Spinal cord (tissue), 10 donors: ENCODE results near the gene WDR4. TPM values are rescaled to one million over a fixed set of nuclear protein-coding genes. Genes with fewer than 3 reads are reported as not detected.

Source experiments
- DNase-seq, 6 donors: peaks; one replicate each; pipeline versions ENCODE4 v3.0.0 to v3.0.0-alpha.2; 2013 to 2015; ENCODE audit warnings: low spot score in 6 of 6, low read depth in 4 of 6
- H3K27ac ChIP-seq: one replicate; pipeline ENCODE4 v1.5.1; 2013; ENCODE audit warnings: low read depth, low read length, control low read depth
- H3K27me3 ChIP-seq: one replicate; pipeline ENCODE4 v1.6.1; 2013; ENCODE audit warnings: low read length; ENCODE audit not compliant: control insufficient read depth, insufficient read depth
- H3K36me3 ChIP-seq: one replicate; pipeline ENCODE4 v1.6.1; 2013; ENCODE audit warnings: low read length; ENCODE audit not compliant: control insufficient read depth, insufficient read depth
- H3K4me1 ChIP-seq: one replicate; pipeline ENCODE4 v1.6.1; 2013; ENCODE audit warnings: low read length; ENCODE audit not compliant: control insufficient read depth, insufficient read depth
- H3K4me3 ChIP-seq: one replicate; pipeline ENCODE4 v1.5.1; 2013; ENCODE audit warnings: low read depth, low read length, control low read depth
- H3K9me3 ChIP-seq: one replicate; pipeline ENCODE4 v1.6.1; 2013; ENCODE audit warnings: low read length; ENCODE audit not compliant: control insufficient read depth, insufficient read depth
- WGBS: methylation state at CpG from one replicate; pipeline ENCODE4 v1.1.5; 2013; ENCODE audit warnings: missing lambda C conversion rate; ENCODE audit not compliant: insufficient coverage; 5-methylcytosine and 5-hydroxymethylcytosine counted together
- polyA plus RNA-seq, 2 donors: library from polyadenylated mRNA; unstranded; fragments of 120-200 nt; gene quantifications; one replicate each; pipeline ENCODE4 v1.2.1, GENCODE V29; 2013; ENCODE audit not compliant: insufficient read length in 2 of 2
- total RNA-seq, 2 donors: library from RNA; depleted of rRNA in 1 of 2; stranded (reverse); fragments of 120-200 nt in 1 of 2; fragments of >200 nt in 1 of 2; gene quantifications; one replicate each; pipeline versions ENCODE4 v1.2.3 to v1.2.4, GENCODE V29; 2013 to 2014
- donor health status: healthy.

The WDR4 gene
- total and polyA plus RNA-seq, 4 donors, result 7.7 to 16.3 (median 10.0) TPM

GRCh38 chr21:42855171-42855936 lies 24.0 kb downstream of the WDR4 start:
- Histone ChIP-seq H3K4me1 (peaks cover 2% of the 10 kb centered on the region), H3K4me3 (no peak overlapping the region), H3K27me3 (no peaks in the 10 kb centered on the region), H3K36me3 (peaks cover 98% of the 10 kb centered on the region), H3K9me3 (no peaks in the 10 kb centered on the region), H3K27ac (no peak overlapping the region)
- 93% methylated on average over 19 of the region's 19 CpGs for WGBS
- DNase-seq, result no peak

DNA sequence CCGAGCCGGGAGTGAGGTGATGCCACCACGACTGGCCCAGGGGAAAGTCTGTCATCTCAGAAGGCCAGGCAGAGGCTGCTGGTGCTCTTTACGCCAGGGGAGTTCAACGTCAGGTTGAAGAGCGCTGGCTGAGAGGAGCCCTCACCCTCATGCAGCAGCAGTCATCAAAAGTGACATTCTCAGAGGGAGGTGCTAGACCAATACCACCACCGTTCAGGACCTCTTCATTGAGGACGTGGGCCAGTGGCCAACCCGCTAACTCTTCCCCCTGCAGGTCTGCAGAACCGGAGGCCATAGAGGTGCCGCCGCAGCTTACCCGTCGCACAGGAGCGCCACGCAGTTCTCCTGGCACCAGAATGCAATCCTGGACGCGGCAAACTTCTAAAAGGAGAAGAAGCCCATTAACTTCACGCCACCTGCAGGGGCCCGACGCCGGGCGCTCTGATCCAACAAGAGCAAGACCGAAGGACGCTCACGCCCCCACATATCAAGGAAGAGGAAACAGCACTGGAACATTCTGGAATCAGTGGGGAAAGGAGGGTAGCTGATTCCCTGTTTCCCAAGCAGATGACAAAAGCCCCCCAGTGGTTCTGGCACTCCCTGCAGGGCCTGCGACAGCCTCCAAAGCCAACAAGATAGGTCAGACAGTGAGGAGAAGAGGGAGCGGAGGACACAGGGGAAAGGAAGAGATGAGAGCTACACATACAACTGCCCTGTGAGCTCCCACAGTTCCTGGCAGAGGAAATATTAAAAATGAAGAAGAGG lies 24.9 kb downstream of the WDR4 start:
- 95% methylated on average over 26 of the region's 28 CpGs for WGBS
- H3K27me3 ChIP-seq, result no peaks in the 10 kb centered on the region
- no peak overlapping the region for H3K27ac ChIP-seq
- H3K4me3 ChIP-seq, result no peak overlapping the region
- H3K36me3 ChIP-seq, result peaks cover 98% of the 10 kb centered on the region
- no peaks in the 10 kb centered on the region for H3K4me1 ChIP-seq
- no peak for DNase-seq
- H3K9me3 ChIP-seq, result no peaks in the 10 kb centered on the region

GRCh38 chr21:42853621-42854020 lies 25.7 kb downstream of the WDR4 start:
- Histone ChIP-seq H3K9me3 (no peaks in the 10 kb centered on the region), H3K36me3 (peaks cover 98% of the 10 kb centered on the region)
- 94% methylated on average over 20 of the region's 20 CpGs for WGBS

GRCh38 chr21:42852925-42853570 lies 26.3 kb downstream of the WDR4 start:
- no peak overlapping the region for H3K27ac ChIP-seq
- 96% methylated on average over 18 of the region's 20 CpGs for WGBS
- no peaks in the 10 kb centered on the region for H3K27me3 ChIP-seq
- no peak for DNase-seq
- H3K4me1 ChIP-seq, result no peaks in the 10 kb centered on the region
- H3K9me3 ChIP-seq, result no peaks in the 10 kb centered on the region
- H3K4me3 ChIP-seq, result no peak overlapping the region
- H3K36me3 ChIP-seq, result peaks cover 98% of the 10 kb centered on the region

More at GRCh38 chr21:42853621-42854020, 25.7 kb downstream of the WDR4 start:
- Histone ChIP-seq H3K4me3 (no peak overlapping the region), H3K4me1 (no peaks in the 10 kb centered on the region), H3K27me3 (no peaks in the 10 kb centered on the region), H3K27ac (no peak overlapping the region)
- DNase-seq, result no peak

DNA sequence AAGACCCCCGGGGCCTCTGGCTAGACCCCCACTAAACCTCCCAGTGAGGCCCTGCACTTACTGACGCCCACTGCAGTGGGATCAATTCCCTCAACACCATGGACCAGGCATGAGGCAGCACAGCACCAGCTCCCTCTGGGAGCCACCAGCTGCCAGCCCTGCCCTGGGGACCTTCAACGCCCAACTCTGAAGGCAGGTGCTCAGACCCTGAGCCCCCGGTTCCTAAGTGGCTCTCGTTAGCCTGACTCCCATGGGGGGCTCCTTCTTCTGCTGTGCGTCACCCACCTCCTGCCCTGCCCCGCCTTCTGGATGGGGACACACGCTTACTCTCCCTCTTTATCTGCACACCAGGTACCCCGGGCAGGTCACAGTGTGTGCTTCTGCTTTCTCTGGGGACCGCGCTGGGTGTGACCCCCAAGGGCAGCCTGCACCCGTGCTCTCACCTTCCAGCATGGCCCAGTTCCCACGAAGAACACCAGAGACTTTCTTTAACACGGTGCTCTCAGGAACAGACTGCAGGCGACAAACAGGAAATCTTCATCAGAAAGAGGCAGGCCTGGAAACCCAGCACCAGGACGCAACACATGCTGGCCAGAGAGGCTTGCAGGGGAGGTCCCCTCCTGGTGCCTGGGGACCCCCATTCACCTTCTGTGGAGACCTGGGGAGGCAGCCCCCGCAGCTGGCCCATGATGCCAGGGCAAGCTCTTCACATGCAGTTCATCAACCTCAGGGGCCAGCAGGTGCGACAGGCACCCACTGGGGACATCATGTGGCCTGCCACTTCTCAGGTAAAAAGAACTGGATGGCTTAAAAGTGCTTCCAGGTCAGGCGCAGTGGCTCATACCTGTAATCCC lies 27.3 kb downstream of the WDR4 start:
- no peak overlapping the region for H3K4me3 ChIP-seq
- H3K9me3 ChIP-seq, result no peaks in the 10 kb centered on the region
- H3K27me3 ChIP-seq, result no peaks in the 10 kb centered on the region
- DNase-seq, result no peak
- WGBS, result 94% methylated on average over 18 of the region's 19 CpGs
- no peak overlapping the region for H3K27ac ChIP-seq
- H3K4me1 ChIP-seq, result no peaks in the 10 kb centered on the region
- peaks cover 100% of the 10 kb centered on the region for H3K36me3 ChIP-seq

DNA sequence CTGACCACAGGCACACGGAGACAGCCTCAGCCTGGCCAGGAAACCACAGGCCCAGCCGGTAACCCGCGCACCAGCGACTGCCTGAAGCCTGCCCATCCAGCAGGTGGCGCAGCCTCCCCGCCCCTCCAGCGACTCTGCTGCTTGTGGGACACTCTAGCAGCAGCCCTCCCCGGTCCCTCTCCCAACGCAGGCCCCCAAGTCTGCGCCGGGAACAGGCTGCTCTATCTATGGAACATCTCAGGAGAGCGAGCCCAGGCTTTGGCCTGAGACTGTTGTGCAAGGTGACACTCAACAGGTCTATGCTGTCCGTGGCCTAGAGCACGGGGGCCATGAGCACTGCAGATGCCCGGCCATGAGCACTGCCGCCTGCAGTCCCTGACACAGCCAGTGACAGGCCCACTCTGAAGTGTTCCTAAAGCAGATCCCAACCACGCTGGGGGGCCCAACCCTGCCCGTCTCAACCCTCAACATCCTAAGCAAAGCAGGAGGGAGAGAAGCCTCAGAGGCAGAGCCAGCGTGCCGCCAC lies 28.4 kb downstream of the WDR4 start:
- DNase-seq, result no peak
- Histone ChIP-seq H3K4me3 (no peak overlapping the region), H3K27me3 (no peaks in the 10 kb centered on the region), H3K9me3 (no peaks in the 10 kb centered on the region), H3K36me3 (peaks cover 98% of the 10 kb centered on the region), H3K4me1 (peaks cover under 1% of the 10 kb centered on the region), H3K27ac (no peak overlapping the region)
- WGBS, result 82% methylated on average over 21 of the region's 21 CpGs

DNA sequence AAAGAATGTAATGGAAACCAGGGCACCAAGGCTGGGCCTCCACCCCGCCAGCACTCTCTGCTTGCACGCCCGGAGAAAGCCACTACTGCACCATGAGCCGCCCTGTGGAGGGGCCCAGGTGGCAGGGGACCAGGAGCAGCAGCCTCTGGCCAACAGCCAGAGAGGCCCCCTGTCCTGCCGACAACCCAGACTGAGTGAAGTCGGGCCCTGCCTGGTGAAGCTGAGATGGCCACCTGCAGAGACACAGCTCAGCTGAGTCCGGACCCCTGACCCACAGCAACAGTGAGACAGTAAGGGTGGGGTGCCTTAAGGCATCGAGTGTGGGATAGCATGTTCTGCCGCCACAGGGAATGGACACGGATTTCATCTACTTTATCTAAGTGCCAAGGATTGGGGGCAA lies 28.9 kb downstream of the WDR4 start:
- H3K27me3 ChIP-seq, result no peaks in the 10 kb centered on the region
- no peak overlapping the region for H3K4me3 ChIP-seq
- no peak for DNase-seq
- no peak overlapping the region for H3K27ac ChIP-seq
- no peaks in the 10 kb centered on the region for H3K9me3 ChIP-seq
- 97% methylated on average over 10 of the region's 10 CpGs for WGBS
- H3K4me1 ChIP-seq, result peaks cover 5% of the 10 kb centered on the region
- peaks cover 95% of the 10 kb centered on the region for H3K36me3 ChIP-seq

DNA sequence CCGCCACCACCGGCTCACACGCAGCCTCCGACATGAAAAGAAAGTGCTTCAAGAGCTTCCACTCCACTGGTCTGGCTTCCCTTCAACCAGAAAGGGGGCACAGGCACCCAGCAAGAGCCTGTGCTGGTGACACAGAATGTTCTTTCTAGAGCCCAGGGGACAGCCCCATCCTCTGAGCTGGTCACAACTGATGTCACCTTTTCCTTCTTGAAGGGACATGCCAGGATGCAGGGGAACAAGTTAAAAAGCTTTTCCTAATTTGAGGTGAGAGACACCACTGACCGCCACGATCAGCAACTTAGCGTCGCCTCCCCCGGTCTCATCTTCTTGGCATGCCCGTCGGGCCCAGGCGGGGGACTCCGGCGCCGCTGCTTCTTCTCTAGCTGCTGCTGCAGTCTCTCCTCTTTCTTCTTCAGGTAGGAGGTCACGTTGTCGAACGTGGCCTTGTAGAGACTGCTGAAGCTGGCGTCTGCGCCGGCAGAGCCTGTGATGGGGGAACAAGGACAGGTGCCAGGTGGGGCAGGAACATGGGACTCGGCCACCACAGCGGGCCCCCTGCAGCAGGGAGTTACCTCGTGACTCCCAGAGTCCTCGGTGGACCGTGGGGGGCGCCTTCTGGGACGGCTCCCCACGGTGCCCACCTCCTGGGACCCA lies 29.5 kb downstream of the WDR4 start:
- no peaks in the 10 kb centered on the region for H3K9me3 ChIP-seq
- H3K27me3 ChIP-seq, result no peaks in the 10 kb centered on the region
- H3K27ac ChIP-seq, result no peak overlapping the region
- DNase-seq, result no peak
- 96% methylated on average over 26 of the region's 29 CpGs for WGBS
- H3K4me1 ChIP-seq, result peaks cover 11% of the 10 kb centered on the region
- no peak overlapping the region for H3K4me3 ChIP-seq
- H3K36me3 ChIP-seq, result peaks cover 94% of the 10 kb centered on the region
